Vagina (tissue), 2 donors: ENCODE results near the gene KLHL34.

Experiments used
- CTCF ChIP-seq, 3 experiments: fragments of 450-650 bp in 2 of 3; fragments of 200-600 bp in 1 of 3; sonication (generic) in 1 of 3; IDR thresholded peaks; one replicate each; pipeline ENCODE4 v1.5.1; 2017 to 2019; ENCODE audit warnings: antibody characterized with exemption in 3 of 3, mild to moderate bottlenecking in 2 of 3, moderate library complexity in 2 of 3
- POLR2A ChIP-seq, 2 donors: fragments of 450-650 bp; IDR thresholded peaks; one replicate each; pipeline ENCODE4 v1.6.1; 2017; ENCODE audit warnings: antibody characterized with exemption in 2 of 2, mild to moderate bottlenecking in 2 of 2, moderate library complexity in 2 of 2
- POLR2AphosphoS5 ChIP-seq, 2 donors: sonication (generic); formaldehyde crosslinking; IDR thresholded peaks; one replicate each; pipeline ENCODE4 v1.9.0; 2017; ENCODE audit warnings: antibody characterized with exemption in 2 of 2, mild to moderate bottlenecking in 2 of 2, low read depth in 1 of 2; ENCODE audit not compliant: insufficient read depth in 1 of 2

DNA sequence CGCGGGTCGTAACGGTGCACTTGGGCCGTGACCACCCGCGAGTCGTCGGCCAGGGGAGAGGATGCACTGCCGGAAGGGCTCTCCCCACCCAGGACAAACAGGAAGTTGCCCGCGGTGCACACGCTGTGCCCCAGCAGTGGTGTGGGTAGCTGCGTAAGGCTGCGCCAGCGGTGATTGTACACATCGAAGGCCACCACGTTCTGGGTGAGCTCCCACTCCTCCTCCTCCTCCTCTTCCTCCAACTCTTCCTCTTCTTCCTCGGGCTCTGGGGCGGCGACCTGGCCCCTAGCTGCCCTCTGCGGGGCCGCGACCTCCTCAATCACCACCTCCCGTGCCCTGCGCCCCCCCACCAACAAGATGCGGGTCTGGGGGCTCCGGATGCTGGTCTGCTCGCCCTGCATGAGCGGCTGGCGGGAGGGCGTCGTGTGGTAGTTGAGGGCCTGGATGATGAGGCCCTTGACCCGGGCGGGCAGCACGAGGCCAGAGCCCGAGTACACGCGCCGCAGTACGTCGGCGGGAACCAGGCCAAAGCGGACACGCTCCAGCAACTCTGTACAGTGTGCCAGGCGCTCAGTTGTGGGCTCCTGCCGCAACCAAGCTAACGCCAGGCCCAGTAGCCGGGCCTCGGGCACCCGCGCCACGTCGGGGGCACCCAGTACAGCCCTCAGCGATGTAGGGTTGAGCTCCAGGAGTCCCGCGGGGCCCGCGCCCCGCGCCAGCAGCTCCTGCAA lies 1.4 kb downstream of the KLHL34 start:
- no peak for TF ChIP-seq POLR2AphosphoS5 (IDR thresholded peaks at IDR 0.05; ENCODE audit: insufficient read depth in 1 of 2, low read depth in 1 of 2)
- TF ChIP-seq CTCF (IDR thresholded peaks at IDR 0.05) = no peak
- no peak for TF ChIP-seq POLR2A (IDR thresholded peaks at IDR 0.05)
